K562 treated with DMSO at 1 percent for 24 hours (cell line): ENCODE measurements around the gene B4GALNT3. TPM values are rescaled to one million over a fixed set of nuclear protein-coding genes. Genes with fewer than 3 reads are reported as not detected.

Experiments used
- total RNA-seq: library from RNA; unstranded; fragments of 300-600 nt; gene quantifications from 2 replicates; pipeline ENCODE4 v1.2.3, GENCODE V29; 2022; ENCODE audit warnings: low read depth; ENCODE audit not compliant: insufficient read depth

The B4GALNT3 gene
- total RNA-seq, result 0.21 TPM in 1 of 2 replicates, not detected in the other

GRCh38 chr12:459430-460258, at the start of gene B4GALNT3:
Gene B4GALNT3 (plus strand): TSS chr12:459939. CDS start chr12:460377, 438 bp downstream.

Other genes with a start within 250 kb of the B4GALNT3 start
- 0.13 TPM in 1 of 2 replicates, not detected in the other for gene SLC6A12, start 245.8 kb upstream of the B4GALNT3 start, total RNA-seq
- 0.74 TPM in 1 of 2 replicates, not detected in the other for gene SLC6A13, start 197.1 kb upstream of the B4GALNT3 start, total RNA-seq
- 13.6 and 15.7 TPM in 2 replicates for gene KDM5A, start 70.6 kb upstream of the B4GALNT3 start, total RNA-seq
- 14.7 and 15.1 TPM in 2 replicates for gene CCDC77, start 58.3 kb upstream of the B4GALNT3 start, total RNA-seq
- 3.5 and 5.7 TPM in 2 replicates for gene NINJ2, start 203.5 kb downstream of the B4GALNT3 start, total RNA-seq